Astrocyte of the spinal cord (primary cell): ENCODE results near the gene ARHGEF33.

Experiments
- DNase-seq: peaks from one replicate; pipeline ENCODE4 v3.0.0; 2011; ENCODE audit warnings: low read depth, low spot score
- H3K4me3 ChIP-seq: 2 replicates; pipeline ENCODE4 v1.5.1; 2011; ENCODE audit warnings: low read depth, mild to moderate bottlenecking, low read length, moderate library complexity
- CTCF ChIP-seq: IDR thresholded peaks from 2 replicates; pipeline ENCODE4 v1.5.1; 2012; ENCODE audit warnings: low read depth, mild to moderate bottlenecking, low read length, inconsistent platforms
- in situ Hi-C: cut with HindIII; loops from 2 replicates; pipeline ENCODE4 v1.10.0; 2017; ENCODE audit warnings: low sequenced_read_pairs

The ARHGEF33 gene

GRCh38 chr2:38887347-38887746 lies 2.3 kb upstream of the ARHGEF33 start:
- in situ Hi-C loops = no loop called here
- DNase-seq = no peak
- no peak overlapping the region for H3K4me3 ChIP-seq
- TF ChIP-seq CTCF = no peak

GRCh38 chr2:38887902-38888554 lies 1.6 kb upstream of the ARHGEF33 start:
- no peak overlapping the region for H3K4me3 ChIP-seq
- no peak for DNase-seq
- no peak for TF ChIP-seq CTCF
- in situ Hi-C loops = no loop called here

- in situ Hi-C loops = no loop called here
- no peak overlapping the region for H3K4me3 ChIP-seq
- no peak for TF ChIP-seq CTCF
- DNase-seq = no peak
These were observed 630 bp upstream of the ARHGEF33 start for GRCh38 chr2:38889045-38889444.

- TF ChIP-seq CTCF = no peak
- no peak for DNase-seq
- no peak overlapping the region for H3K4me3 ChIP-seq
- in situ Hi-C loops = no loop called here
These were observed 3.1 kb downstream of the ARHGEF33 start for GRCh38 chr2:38892819-38893218.

GRCh38 chr2:38898256-38898655 lies 8.6 kb downstream of the ARHGEF33 start:
- no peak overlapping the region for H3K4me3 ChIP-seq
- TF ChIP-seq CTCF = no peak
- in situ Hi-C loops = no loop called here
- DNase-seq = no peak

GRCh38 chr2:38900726-38901125 lies 11.1 kb downstream of the ARHGEF33 start:
- H3K4me3 ChIP-seq = no peak overlapping the region
- no peak for TF ChIP-seq CTCF
- DNase-seq = no peak
- in situ Hi-C loops = no loop called here
